Measurements from ENCODE around the gene ARPP21.

ARPP21 gene

GRCh38 chr3:35675621-35676020 is 36.3 kb downstream of the ARPP21 start:
- DNase-seq (ENCODE audit: low spot score): no peak

DNA sequence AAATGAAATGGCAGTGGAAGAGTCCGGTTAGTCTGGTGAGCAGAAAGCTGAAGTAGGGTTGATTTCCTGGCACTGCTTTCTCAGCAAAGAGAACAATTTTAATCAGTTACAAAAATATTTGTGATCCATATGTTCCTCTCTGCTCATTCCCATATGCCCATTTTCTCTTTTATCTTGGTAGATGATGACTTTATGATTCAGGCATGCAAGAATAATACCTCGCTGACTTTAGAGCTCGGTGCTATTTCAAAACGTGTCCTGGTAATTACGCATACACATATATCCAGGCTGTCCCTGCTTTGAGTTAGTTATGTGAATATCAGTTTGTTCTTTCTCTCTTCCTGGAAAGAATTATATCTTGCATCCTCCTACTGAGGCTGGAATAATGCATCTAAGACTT is 38.5 kb downstream of the ARPP21 start:
- DNase-seq (ENCODE audit: low spot score): no peak

DNA sequence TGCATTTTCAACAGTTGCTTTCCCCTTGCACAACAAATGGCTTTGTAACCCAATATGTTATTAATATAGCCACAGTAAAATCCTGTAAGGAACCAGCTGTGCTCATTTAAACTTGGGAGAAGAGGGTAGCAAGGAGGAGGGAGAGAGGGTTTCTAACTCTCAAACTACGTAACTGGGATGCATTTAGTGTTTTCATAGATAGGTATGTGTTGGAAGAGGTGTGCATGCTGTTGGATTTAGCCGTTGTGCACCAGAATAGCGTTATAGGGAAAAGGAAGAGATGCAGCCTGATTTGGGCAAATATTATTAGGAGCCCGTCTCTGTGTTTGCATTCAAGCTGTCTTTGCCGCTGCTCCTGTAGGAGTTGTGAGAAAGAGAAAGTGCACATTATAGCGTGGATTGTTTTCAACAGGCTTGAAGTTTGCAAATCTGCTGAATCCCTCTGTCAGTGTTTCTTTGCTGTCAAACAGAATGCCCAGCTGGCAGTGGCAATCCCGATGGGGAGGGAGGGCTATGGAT is 39.4 kb downstream of the ARPP21 start:
- no peak for DNase-seq (ENCODE audit: low spot score)

GRCh38 chr3:35679409-35680080 is 40.2 kb downstream of the ARPP21 start:
- no peak for DNase-seq (ENCODE audit: low spot score)

DNA sequence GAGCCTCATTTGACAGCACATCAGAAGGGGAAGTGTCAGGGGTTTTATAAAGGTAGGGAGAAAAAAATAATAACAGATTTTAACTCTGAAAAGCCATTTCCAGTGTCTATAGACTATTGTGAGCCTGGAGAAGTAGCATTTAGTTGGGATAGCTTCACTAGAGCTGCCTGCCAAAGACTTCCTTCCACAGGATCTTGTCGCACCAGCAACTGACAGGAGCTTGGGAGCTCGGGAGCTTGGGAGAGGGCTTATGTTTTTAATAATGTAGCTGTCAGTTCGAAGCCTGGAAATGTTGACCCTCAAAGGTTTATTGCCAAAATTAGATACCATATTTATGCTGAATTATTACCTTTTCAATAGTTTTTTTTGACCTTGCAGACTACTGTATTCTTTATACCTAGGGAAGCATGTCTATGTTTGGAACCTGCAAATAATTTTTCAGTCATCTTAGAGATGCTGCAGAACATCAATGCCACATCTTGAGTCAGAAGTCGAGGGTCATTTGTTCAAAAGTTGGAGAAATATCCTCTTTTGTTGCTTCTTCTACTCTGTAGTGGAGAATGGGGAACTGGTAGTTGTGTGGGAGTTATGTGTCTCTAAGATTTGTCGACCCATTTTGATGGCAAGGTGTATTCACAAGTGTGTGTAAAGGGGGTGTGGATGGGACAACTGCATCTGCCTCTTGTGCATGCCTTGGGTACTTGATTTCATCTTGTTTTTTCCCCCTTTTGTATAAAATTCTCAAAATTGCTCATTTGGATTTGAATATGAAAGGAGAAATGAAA is 41.7 kb downstream of the ARPP21 start:
- DNase-seq (ENCODE audit: low spot score): no peak

GRCh38 chr3:35685153-35685552 is 45.8 kb downstream of the ARPP21 start:
- DNase-seq (ENCODE audit: low spot score): no peak

DNA sequence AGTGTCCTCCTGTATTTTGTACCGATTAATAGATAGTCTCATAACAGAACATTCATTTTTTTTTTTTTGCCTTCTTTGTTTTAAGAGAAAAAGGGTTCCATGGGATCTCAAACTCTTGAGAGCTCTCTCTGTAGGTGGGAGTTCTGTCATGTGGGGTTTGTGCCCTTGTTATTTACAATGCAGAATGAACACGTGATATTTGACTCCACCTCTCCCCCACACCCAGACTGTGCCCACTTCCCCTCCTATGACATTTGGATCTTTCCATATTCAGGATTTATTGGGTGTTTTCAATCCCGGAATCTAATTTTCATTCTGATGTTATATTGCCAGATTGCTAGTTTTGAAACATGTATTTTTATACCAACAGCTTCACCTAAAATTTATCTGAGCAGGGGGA is 49.5 kb downstream of the ARPP21 start:
- no peak for DNase-seq (ENCODE audit: low spot score)

GRCh38 chr3:35690271-35690670 is 50.9 kb downstream of the ARPP21 start:
- no peak for DNase-seq (ENCODE audit: low spot score)

GRCh38 chr3:35705904-35706303 is 66.6 kb downstream of the ARPP21 start:
- no peak for DNase-seq (ENCODE audit: low spot score)

GRCh38 chr3:35707904-35708303 is 68.6 kb downstream of the ARPP21 start:
- DNase-seq (ENCODE audit: low spot score): peak; percentile 14

GRCh38 chr3:35708394-35709271 is 69.3 kb downstream of the ARPP21 start:
- no peak for DNase-seq (ENCODE audit: low spot score)

DNA sequence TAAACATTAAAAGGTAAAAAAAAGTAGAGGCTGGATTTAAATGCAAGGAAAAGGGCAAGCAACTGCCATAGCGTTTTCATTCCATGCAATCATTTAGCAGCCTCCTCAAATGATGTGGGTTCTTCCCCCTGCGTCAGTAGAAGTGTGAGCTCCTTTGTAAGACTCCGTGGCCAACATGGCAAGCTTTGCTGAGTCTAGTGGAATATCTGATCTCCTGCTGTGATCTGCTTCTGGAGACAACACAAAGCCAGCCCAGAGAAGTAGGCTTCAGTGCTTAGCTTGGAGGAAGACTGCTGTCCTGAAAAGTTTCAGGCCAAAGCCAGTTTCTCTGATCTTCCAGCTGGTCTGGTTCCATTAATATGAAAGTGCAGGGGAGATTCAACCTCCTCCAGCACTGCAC is 70.4 kb downstream of the ARPP21 start:
- no peak for DNase-seq (ENCODE audit: low spot score)

DNA sequence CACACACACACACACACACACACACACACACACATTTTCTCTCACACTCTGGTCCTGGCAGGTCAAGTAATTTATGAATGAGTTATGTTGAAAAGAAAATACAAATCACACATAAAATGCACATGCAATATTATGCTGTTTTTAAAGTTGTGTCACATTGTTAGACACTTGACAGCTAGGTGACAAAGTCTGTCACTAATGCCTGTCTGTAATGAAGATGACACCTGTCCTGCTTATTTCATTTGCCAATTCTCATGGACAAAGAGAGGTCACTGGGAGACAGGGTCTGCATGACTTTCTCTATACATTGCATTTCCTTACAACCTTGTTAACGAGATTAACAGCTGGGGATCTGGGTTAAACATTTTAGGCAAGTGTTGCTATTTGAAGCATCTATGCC is 71.2 kb downstream of the ARPP21 start:
- DNase-seq (ENCODE audit: low spot score): no peak

- DNase-seq (ENCODE audit: low spot score): no peak
These were observed 79.6 kb downstream of the ARPP21 start for GRCh38 chr3:35718921-35719320.

DNA sequence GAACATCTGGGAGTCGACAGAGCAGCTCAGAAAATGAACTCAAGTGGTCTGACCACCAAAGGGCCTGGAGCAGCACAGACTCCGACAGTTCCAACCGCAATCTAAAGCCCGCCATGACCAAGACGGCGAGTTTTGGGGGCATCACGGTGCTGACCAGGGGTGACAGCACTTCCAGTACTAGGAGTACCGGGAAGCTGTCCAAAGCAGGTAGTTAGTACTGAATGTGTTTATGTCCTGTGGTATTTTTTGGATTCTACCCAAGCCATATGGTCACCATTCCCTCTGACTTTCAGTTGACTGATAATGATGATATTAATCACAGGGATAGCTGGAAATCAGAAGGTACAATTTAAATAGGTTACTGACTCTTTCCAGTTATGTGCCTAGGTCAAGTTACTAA is 82.3 kb downstream of the ARPP21 start:
- DNase-seq (ENCODE audit: low spot score): no peak

- DNase-seq (ENCODE audit: low spot score): no peak
These were observed 83.6 kb downstream of the ARPP21 start for GRCh38 chr3:35722902-35723301.

- no peak for DNase-seq (ENCODE audit: low spot score)
These were observed 84.3 kb downstream of the ARPP21 start for GRCh38 chr3:35723480-35724097.

DNA sequence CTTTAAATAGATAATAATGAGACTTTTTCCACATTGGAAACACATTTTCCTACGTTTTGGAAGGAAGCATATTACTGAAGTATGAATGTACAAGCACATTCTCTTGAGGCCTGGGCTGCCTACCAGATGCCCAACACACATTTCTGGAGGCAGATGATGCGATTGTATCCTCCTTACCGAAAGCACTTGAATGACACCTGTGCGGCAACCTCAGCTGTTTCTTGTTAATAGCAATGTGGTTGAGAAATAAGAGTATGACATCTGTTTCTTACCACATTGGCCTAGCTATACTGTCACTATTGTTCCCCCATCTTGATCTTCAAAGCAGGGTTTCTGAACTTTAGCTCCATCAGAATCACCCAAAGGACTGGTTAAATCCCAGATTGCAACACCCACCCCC is 84.8 kb downstream of the ARPP21 start:
- no peak for DNase-seq (ENCODE audit: low spot score)

DNA sequence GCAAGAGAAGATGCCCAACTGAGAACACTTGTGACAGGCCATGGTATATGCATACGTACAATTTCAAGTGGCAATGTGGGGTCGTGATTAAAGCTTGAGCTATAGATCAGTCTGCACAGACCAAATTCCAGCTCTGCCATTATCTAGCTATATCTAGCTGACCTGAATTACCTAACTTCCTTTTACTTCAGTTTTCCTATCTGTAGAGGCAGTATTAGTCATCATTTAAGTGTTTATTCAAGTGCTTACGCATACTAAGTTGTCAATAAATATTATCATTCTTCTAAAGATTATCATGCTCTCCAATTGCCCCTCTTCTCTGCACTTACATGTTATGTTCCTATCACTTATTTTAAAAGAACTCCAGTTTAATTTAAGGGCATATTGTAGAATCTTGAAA is 87.9 kb downstream of the ARPP21 start:
- no peak for DNase-seq (ENCODE audit: low spot score)

DNA sequence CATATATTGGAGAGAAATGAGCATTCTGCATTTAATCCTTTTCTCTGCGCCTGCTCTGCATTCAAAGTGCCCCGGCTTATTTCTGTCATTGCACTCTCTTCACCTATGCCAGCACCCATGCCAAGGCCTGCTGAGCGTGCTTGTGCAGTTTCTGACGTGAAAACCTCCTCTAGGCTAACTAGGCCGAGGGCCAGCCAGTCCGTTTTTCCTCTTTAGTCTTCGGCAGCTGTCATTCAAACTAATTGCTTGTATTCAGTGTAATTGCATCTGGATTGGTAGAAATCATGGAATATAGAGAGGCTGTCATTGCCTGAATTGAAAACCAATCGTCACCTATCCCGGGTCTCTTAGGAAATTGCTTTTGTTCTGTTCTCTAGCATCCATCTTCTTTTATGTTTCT is 94.0 kb downstream of the ARPP21 start:
- no peak for DNase-seq (ENCODE audit: low spot score)

DNA sequence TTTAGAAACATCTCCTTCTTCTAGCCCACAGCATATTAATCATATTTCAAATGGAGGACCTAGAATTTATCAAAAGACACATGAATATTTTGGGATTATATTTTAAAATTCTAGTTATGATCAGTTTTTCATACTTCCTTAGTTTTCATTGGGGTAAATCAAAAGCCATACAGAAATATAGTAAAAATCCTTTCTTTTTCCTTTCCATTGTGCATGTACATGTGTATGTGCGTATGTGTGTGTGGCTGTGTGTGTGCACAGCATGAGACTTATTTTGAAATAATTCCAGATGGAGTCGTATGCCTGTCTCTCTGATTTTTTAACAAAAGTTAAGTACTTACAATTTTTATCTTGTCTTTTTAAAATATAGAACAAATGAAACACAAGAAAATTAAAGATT is 94.5 kb downstream of the ARPP21 start:
- DNase-seq (ENCODE audit: low spot score): no peak

- no peak for DNase-seq (ENCODE audit: low spot score)
These were observed 97.8 kb downstream of the ARPP21 start for GRCh38 chr3:35737080-35737479.
